Measurements from ENCODE around the gene FDX1. TPM values are rescaled to one million over a fixed set of nuclear protein-coding genes. Genes with fewer than 3 reads are reported as not detected.

FDX1 gene
- total RNA-seq (2022; extraction: Qiagen RNA extraction): 14.3 to 16.9 TPM (median 14.8 TPM) in 5 replicates

GRCh38 chr11:110429731-110430266, at the start of gene FDX1:
TSS of gene FDX1 (plus strand) at chr11:110429948. CDS start at chr11:110430121, 173 bp downstream.

Other genes with a start within 250 kb of the FDX1 start
- 112 to 184 TPM (median 153 TPM) in 5 replicates for gene RDX, start 133.3 kb upstream of the FDX1 start, total RNA-seq (2022; extraction: Qiagen RNA extraction)